HepG2 (cell line): Measurements from ENCODE around the gene PLEKHA3. TPM values are rescaled to one million over a fixed set of nuclear protein-coding genes. Genes with fewer than 3 reads are reported as not detected.

Experiments
- EZH2 ChIP-seq: conservative IDR thresholded peaks from 2 replicates; pipeline ENCODE4 v1.6.1; 2012; ENCODE audit warnings: mild to moderate bottlenecking, low read depth, low read length, moderate library complexity
- MATR3 ChIP-seq: sonication (generic); formaldehyde crosslinking; IDR thresholded peaks from 2 replicates; pipeline ENCODE4 v1.4.0; 2020; ENCODE audit warnings: missing genetic modification reagents
- NFAT5 ChIP-seq: sonication (generic); formaldehyde crosslinking; IDR thresholded peaks from 2 replicates; pipeline ENCODE4 v1.4.0; 2020; ENCODE audit warnings: missing genetic modification reagents
- ZBTB39 ChIP-seq: sonication (generic); formaldehyde crosslinking; IDR thresholded peaks from 2 replicates; pipeline ENCODE4 v1.5.0; 2020; ENCODE audit warnings: missing genetic modification reagents
- ZNF10 ChIP-seq: sonication (generic); formaldehyde crosslinking; IDR thresholded peaks from 2 replicates; pipeline ENCODE4 v1.4.0; 2020; ENCODE audit warnings: mild to moderate bottlenecking, low read depth, missing genetic modification reagents, borderline replicate concordance
- polyA plus RNA-seq, 8 experiments: library from polyadenylated mRNA; depleted of rRNA in 3 of 8; stranded (reverse) in 7 of 8; unstranded in 1 of 8; fragments of >200 nt; fragmentation: Illumina TruSeq in 4 of 8; extraction: Trizol in 4 of 8; gene quantifications; 2 replicates each; pipeline versions ENCODE4 v1.2.1 to v1.2.3, GENCODE V29; 2011 to 2016; ENCODE audit warnings: low read depth in 4 of 8, missing spikeins in 1 of 8, mixed read lengths in 1 of 8; ENCODE audit not compliant: insufficient read depth in 1 of 8
- total RNA-seq, 5 experiments: library from RNA; depleted of rRNA; stranded (reverse); fragments of >200 nt; fragmentation: Illumina TruSeq; extraction: Trizol; gene quantifications; 2 replicates each; pipeline ENCODE4 v1.2.3, GENCODE V29; 2016; ENCODE audit warnings: low read depth in 1 of 5
- TF ChIP-seq, protein P1 (sequence below): sonication (generic); formaldehyde crosslinking; IDR thresholded peaks from 2 replicates; pipeline ENCODE4 v1.5.1; 2020; ENCODE audit warnings: missing genetic modification reagents, mild to moderate bottlenecking, borderline replicate concordance
- TF ChIP-seq, protein P2 (sequence below): sonication (generic); formaldehyde crosslinking; IDR thresholded peaks from 2 replicates; pipeline ENCODE4 v1.5.1; 2020; ENCODE audit warnings: mild to moderate bottlenecking, missing genetic modification reagents, borderline replicate concordance
- TF ChIP-seq, protein P3 (sequence below): IDR thresholded peaks from 2 replicates; pipeline ENCODE4 v1.6.1; 2016

The PLEKHA3 gene
- total and polyA plus RNA-seq, 2 of the 13 experiments (the other 11 are each of a cell fraction or from before 2014, with no cell fraction given) = 11.7 to 23.1 TPM

DNA sequence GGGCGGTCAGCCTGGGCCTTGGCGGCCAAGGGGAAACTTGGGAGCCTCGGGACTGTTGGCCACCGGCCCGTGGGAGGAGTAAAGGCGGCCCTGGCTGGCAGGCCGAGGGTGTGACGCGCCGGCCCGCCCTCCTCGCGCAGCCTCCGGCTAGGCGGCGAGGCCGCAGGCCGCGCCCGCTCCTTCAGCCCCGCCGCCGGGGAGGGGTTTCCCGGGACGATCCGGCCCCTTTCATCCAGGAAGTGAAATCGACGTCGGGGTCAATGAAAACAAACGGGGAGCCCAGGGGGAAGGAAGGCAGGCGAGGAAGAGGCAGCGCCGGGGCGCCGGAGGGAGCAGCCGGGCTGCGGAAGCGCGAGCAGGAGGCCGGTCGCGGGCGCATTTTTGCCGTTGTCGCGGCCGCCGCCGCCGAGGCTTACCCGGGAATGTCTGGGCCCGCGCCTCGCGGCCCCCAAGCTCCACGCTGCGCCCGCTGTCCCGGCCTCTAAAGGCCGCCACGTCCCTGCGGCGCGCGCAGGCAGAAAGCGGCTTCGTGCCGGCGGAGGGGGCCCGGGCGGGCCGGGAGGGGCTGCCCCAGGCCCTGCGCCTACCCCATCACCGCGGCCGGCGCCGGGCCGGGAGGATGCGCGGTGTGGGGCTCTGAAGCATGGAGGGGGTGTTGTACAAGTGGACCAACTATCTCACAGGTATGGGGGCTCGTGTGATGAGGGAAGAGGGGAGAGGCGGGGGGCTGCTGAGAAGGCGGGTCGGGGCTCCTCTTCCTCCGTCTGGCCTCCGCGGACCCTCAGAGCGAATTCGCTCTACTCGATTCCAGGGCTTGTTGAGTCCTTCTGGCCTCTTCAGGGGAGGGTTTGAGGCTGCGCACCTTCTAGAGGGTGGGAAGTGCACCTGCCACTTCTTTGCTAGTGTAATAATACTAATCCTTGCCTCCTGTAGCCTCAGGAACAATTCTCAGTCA, at the start of gene PLEKHA3 (continued):
- TF ChIP-seq NFAT5 (no peak), EZH2 (no peak), ZBTB39 (CRISPR knock-in tag) (no peak), MATR3 (no peak), ZNF10 (CRISPR knock-in tag) (no peak)
- TF ChIP-seq, protein P1, sequence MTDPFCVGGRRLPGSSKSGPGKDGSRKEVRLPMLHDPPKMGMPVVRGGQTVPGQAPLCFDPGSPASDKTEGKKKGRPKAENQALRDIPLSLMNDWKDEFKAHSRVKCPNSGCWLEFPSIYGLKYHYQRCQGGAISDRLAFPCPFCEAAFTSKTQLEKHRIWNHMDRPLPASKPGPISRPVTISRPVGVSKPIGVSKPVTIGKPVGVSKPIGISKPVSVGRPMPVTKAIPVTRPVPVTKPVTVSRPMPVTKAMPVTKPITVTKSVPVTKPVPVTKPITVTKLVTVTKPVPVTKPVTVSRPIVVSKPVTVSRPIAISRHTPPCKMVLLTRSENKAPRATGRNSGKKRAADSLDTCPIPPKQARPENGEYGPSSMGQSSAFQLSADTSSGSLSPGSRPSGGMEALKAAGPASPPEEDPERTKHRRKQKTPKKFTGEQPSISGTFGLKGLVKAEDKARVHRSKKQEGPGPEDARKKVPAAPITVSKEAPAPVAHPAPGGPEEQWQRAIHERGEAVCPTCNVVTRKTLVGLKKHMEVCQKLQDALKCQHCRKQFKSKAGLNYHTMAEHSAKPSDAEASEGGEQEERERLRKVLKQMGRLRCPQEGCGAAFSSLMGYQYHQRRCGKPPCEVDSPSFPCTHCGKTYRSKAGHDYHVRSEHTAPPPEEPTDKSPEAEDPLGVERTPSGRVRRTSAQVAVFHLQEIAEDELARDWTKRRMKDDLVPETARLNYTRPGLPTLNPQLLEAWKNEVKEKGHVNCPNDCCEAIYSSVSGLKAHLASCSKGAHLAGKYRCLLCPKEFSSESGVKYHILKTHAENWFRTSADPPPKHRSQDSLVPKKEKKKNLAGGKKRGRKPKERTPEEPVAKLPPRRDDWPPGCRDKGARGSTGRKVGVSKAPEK (CRISPR knock-in tag) = no peak
- TF ChIP-seq, protein P2, sequence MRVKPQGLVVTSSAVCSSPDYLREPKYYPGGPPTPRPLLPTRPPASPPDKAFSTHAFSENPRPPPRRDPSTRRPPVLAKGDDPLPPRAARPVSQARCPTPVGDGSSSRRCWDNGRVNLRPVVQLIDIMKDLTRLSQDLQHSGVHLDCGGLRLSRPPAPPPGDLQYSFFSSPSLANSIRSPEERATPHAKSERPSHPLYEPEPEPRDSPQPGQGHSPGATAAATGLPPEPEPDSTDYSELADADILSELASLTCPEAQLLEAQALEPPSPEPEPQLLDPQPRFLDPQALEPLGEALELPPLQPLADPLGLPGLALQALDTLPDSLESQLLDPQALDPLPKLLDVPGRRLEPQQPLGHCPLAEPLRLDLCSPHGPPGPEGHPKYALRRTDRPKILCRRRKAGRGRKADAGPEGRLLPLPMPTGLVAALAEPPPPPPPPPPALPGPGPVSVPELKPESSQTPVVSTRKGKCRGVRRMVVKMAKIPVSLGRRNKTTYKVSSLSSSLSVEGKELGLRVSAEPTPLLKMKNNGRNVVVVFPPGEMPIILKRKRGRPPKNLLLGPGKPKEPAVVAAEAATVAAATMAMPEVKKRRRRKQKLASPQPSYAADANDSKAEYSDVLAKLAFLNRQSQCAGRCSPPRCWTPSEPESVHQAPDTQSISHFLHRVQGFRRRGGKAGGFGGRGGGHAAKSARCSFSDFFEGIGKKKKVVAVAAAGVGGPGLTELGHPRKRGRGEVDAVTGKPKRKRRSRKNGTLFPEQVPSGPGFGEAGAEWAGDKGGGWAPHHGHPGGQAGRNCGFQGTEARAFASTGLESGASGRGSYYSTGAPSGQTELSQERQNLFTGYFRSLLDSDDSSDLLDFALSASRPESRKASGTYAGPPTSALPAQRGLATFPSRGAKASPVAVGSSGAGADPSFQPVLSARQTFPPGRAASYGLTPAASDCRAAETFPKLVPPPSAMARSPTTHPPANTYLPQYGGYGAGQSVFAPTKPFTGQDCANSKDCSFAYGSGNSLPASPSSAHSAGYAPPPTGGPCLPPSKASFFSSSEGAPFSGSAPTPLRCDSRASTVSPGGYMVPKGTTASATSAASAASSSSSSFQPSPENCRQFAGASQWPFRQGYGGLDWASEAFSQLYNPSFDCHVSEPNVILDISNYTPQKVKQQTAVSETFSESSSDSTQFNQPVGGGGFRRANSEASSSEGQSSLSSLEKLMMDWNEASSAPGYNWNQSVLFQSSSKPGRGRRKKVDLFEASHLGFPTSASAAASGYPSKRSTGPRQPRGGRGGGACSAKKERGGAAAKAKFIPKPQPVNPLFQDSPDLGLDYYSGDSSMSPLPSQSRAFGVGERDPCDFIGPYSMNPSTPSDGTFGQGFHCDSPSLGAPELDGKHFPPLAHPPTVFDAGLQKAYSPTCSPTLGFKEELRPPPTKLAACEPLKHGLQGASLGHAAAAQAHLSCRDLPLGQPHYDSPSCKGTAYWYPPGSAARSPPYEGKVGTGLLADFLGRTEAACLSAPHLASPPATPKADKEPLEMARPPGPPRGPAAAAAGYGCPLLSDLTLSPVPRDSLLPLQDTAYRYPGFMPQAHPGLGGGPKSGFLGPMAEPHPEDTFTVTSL = no peak; the same call in 1 of the 2 replicates
- TF ChIP-seq, protein P3, sequence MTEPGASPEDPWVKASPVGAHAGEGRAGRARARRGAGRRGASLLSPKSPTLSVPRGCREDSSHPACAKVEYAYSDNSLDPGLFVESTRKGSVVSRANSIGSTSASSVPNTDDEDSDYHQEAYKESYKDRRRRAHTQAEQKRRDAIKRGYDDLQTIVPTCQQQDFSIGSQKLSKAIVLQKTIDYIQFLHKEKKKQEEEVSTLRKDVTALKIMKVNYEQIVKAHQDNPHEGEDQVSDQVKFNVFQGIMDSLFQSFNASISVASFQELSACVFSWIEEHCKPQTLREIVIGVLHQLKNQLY = no peak
